Measurements from ENCODE around the gene DYRK3.

Gene DYRK3

GRCh38 chr1:206687251-206687914 lies 52.0 kb downstream of the DYRK3 start:
- peak overlapping the region; percentile 86 for H3K4me3 ChIP-seq (ENCODE audit: low read depth, low read length)
- no peak for DNase-seq (ENCODE audit: low read depth)
- TF ChIP-seq CTCF (conservative IDR thresholded peaks at IDR 0.05; ENCODE audit: low read depth, low read length): no peak

- peak; percentile 55 for DNase-seq (ENCODE audit: low read depth)
- peak overlapping the region; percentile 86 for H3K4me3 ChIP-seq (ENCODE audit: low read depth, low read length)
- no peak for TF ChIP-seq CTCF (conservative IDR thresholded peaks at IDR 0.05; ENCODE audit: low read depth, low read length)
Observed at GRCh38 chr1:206687915-206688442, 52.6 kb downstream of the DYRK3 start.

- DNase-seq (ENCODE audit: low read depth): no peak
- H3K4me3 ChIP-seq (ENCODE audit: low read depth, low read length): no peak overlapping the region
- no peak for TF ChIP-seq CTCF (conservative IDR thresholded peaks at IDR 0.05; ENCODE audit: low read depth, low read length)
Observed at GRCh38 chr1:206690516-206690915, 55.2 kb downstream of the DYRK3 start.

GRCh38 chr1:206691604-206692003 lies 56.3 kb downstream of the DYRK3 start:
- H3K4me3 ChIP-seq (ENCODE audit: low read depth, low read length): no peak overlapping the region
- DNase-seq (ENCODE audit: low read depth): no peak
- TF ChIP-seq CTCF (conservative IDR thresholded peaks at IDR 0.05; ENCODE audit: low read depth, low read length): no peak

GRCh38 chr1:206693029-206693428 lies 57.7 kb downstream of the DYRK3 start:
- H3K4me3 ChIP-seq (ENCODE audit: low read depth, low read length): no peak overlapping the region
- TF ChIP-seq CTCF (conservative IDR thresholded peaks at IDR 0.05; ENCODE audit: low read depth, low read length): no peak
- peak; percentile 77 for DNase-seq (ENCODE audit: low read depth)

GRCh38 chr1:206693592-206693991 lies 58.3 kb downstream of the DYRK3 start:
- no peak overlapping the region for H3K4me3 ChIP-seq (ENCODE audit: low read depth, low read length)
- no peak for TF ChIP-seq CTCF (conservative IDR thresholded peaks at IDR 0.05; ENCODE audit: low read depth, low read length)
- DNase-seq (ENCODE audit: low read depth): no peak
